H1 (cell line): ENCODE results near the gene RNGTT. TPM values are rescaled to one million over a fixed set of nuclear protein-coding genes. Genes with fewer than 3 reads are reported as not detected.

Source experiments
- CTCF ChIA-PET: fragments of 300-600 bp; sonication (Branson Sonifier 250); formaldehyde crosslinking; loops from one replicate; lab custom pipeline; 2021; ENCODE audit not compliant: partially characterized antibody; lab: Charles Lee
- POLR2A ChIA-PET: fragments of 300-600 bp; sonication (Branson Sonifier 250); formaldehyde crosslinking; loops from one replicate; lab custom pipeline; 2021; ENCODE audit warnings: inconsistent platforms; ENCODE audit not compliant: partially characterized antibody; lab: Charles Lee
- DNase-seq, 2 experiments: peaks; one replicate each; pipeline versions ENCODE4 v3.0.0 to v3.0.0-alpha.2; 2010 to 2022; ENCODE audit warnings: low spot score in 2 of 2, low read depth in 1 of 2, mixed read lengths in 1 of 2
- FAIRE-seq: peaks from 2 replicates; lab custom pipeline; 2011; peaks lifted over from hg19 to GRCh38; lab: Jason Lieb, UNC
- H2AFZ ChIP-seq: 2 replicates; pipeline ENCODE4 v1.8.1; 2012; ENCODE audit warnings: low read length, inconsistent platforms
- H2AK5ac ChIP-seq: 2 replicates; pipeline ENCODE4 v1.6.1; 2013; ENCODE audit warnings: low read depth, low read length
- H2BK120ac ChIP-seq: replicated peaks from 2 replicates; pipeline ENCODE3; 2013; ENCODE audit warnings: low read depth, low read length, inconsistent platforms
- H2BK12ac ChIP-seq: 2 replicates; pipeline ENCODE4 v1.6.1; 2013; ENCODE audit warnings: low read depth, low read length
- H2BK15ac ChIP-seq: 2 replicates; pipeline ENCODE4 v1.6.1; 2013; ENCODE audit warnings: low read length
- H2BK20ac ChIP-seq: 2 replicates; pipeline ENCODE4 v1.6.1; 2013; ENCODE audit warnings: low read length
- H2BK5ac ChIP-seq: 2 replicates; pipeline ENCODE4 v1.6.1; 2013; ENCODE audit warnings: low read depth, low read length
- H3K14ac ChIP-seq: 2 replicates; pipeline ENCODE4 v1.6.1; 2013; ENCODE audit warnings: inconsistent platforms; ENCODE audit not compliant: insufficient read length
- H3K18ac ChIP-seq: 2 replicates; pipeline ENCODE4 v1.6.1; 2013; ENCODE audit warnings: low read length; ENCODE audit errors: extremely low read depth
- H3K23ac ChIP-seq: 2 replicates; pipeline ENCODE4 v1.6.1; 2013; ENCODE audit warnings: inconsistent platforms; ENCODE audit not compliant: insufficient read length
- H3K23me2 ChIP-seq: 2 replicates; pipeline ENCODE4 v1.6.1; 2013; ENCODE audit warnings: low read depth, low read length
- H3K27ac ChIP-seq: 2 replicates; pipeline ENCODE4 v1.6.1; 2011; ENCODE audit warnings: low read depth, low read length, inconsistent platforms
- H3K27me3 ChIP-seq, 4 experiments: replicated peaks in 1 of 4; 1 replicate in 1 of 4; 2 replicates in 3 of 4; pipeline versions ENCODE4 v1.6.1 to v1.8.1; 2011 to 2013; ENCODE audit warnings: low read length in 3 of 4, mild to moderate bottlenecking in 3 of 4, inconsistent platforms in 2 of 4, mixed read lengths in 2 of 4, moderate library complexity in 1 of 4; ENCODE audit not compliant: control insufficient read depth in 3 of 4, insufficient read depth in 3 of 4; ENCODE audit errors: extremely low read depth in 1 of 4
- H3K36me3 ChIP-seq, 4 experiments: 2 replicates each; pipeline versions ENCODE4 v1.6.1 to v1.8.1; 2011 to 2013; ENCODE audit warnings: mild to moderate bottlenecking in 4 of 4, low read length in 3 of 4, moderate library complexity in 2 of 4, control low read depth in 1 of 4, inconsistent platforms in 1 of 4; ENCODE audit not compliant: insufficient read depth in 4 of 4, control insufficient read depth in 2 of 4
- H3K4ac ChIP-seq: replicated peaks from 2 replicates; pipeline ENCODE3; 2013; ENCODE audit warnings: low read length, low read depth, mixed read lengths, inconsistent platforms; ENCODE audit not compliant: insufficient read length
- H3K4me1 ChIP-seq, 4 experiments: replicated peaks in 1 of 4; 1 replicate in 1 of 4; 2 replicates in 3 of 4; pipeline versions ENCODE4 v1.6.1 to v1.8.1; 2011 to 2013; ENCODE audit warnings: low read length in 3 of 4, inconsistent platforms in 2 of 4, mixed read lengths in 1 of 4; ENCODE audit not compliant: insufficient read depth in 4 of 4, control insufficient read depth in 3 of 4
- H3K4me2 ChIP-seq, 2 experiments: 2 replicates each; pipeline versions ENCODE4 v1.6.1 to v1.8.1; 2011 to 2013; ENCODE audit warnings: low read depth in 2 of 2, low read length in 2 of 2, control low read depth in 1 of 2, inconsistent platforms in 1 of 2, mild to moderate bottlenecking in 1 of 2; ENCODE audit not compliant: insufficient read depth in 1 of 2
- H3K4me3 ChIP-seq, 4 experiments: fragments of 200-600, 300-600 bp in 1 of 4; sonication (generic), shearing (Covaris generic), sonication (Bioruptor Twin) in 1 of 4; 2 replicates each; pipeline versions ENCODE4 v1.5.1 to v1.8.1; 2011 to 2016; ENCODE audit warnings: low read length in 4 of 4, low read depth in 3 of 4, control low read depth in 2 of 4, inconsistent platforms in 2 of 4, mild to moderate bottlenecking in 2 of 4, mixed read lengths in 1 of 4, moderate library complexity in 1 of 4; ENCODE audit not compliant: insufficient read depth in 2 of 4; ENCODE audit errors: extremely low read depth in 1 of 4
- H3K56ac ChIP-seq: replicated peaks from 2 replicates; pipeline ENCODE3; 2013; ENCODE audit warnings: low read depth, mild to moderate bottlenecking, mixed read lengths, low read length, inconsistent platforms; ENCODE audit not compliant: insufficient read length
- H3K79me1 ChIP-seq: 2 replicates; pipeline ENCODE4 v1.6.1; 2013; ENCODE audit warnings: low read depth, low read length, control low read depth
- H3K79me2 ChIP-seq, 2 experiments: 2 replicates each; pipeline versions ENCODE4 v1.6.1 to v1.8.1; 2012 to 2013; ENCODE audit warnings: low read length in 2 of 2, mild to moderate bottlenecking in 2 of 2, inconsistent platforms in 1 of 2; ENCODE audit not compliant: insufficient read depth in 2 of 2, control insufficient read depth in 1 of 2
- H3K9ac ChIP-seq, 4 experiments: replicated peaks in 1 of 4; 1 replicate in 1 of 4; 2 replicates in 3 of 4; pipeline versions ENCODE4 v1.6.1 to v1.8.1; 2011 to 2013; ENCODE audit warnings: low read depth in 3 of 4, low read length in 3 of 4, control low read depth in 2 of 4, mild to moderate bottlenecking in 2 of 4, moderate library complexity in 2 of 4, inconsistent platforms in 1 of 4; ENCODE audit errors: extremely low read depth in 1 of 4
- H3K9me3 ChIP-seq, 2 experiments: 2 replicates each; pipeline versions ENCODE4 v1.6.1 to v1.8.1; 2012 to 2013; ENCODE audit warnings: mild to moderate bottlenecking in 2 of 2, moderate library complexity in 2 of 2, control low read depth in 1 of 2, inconsistent platforms in 1 of 2, low read depth in 1 of 2, low read length in 1 of 2, mixed read lengths in 1 of 2; ENCODE audit not compliant: insufficient read depth in 2 of 2
- H4K20me1 ChIP-seq, 2 experiments: replicated peaks in 1 of 2; 2 replicates each; pipeline versions ENCODE3 to v1.8.1; 2011 to 2013; ENCODE audit warnings: inconsistent platforms in 2 of 2, low read length in 2 of 2, mild to moderate bottlenecking in 1 of 2; ENCODE audit not compliant: insufficient read depth in 2 of 2, control insufficient read depth in 1 of 2
- H4K5ac ChIP-seq: 2 replicates; pipeline ENCODE4 v1.6.1; 2013; ENCODE audit warnings: low read length, low read depth, mixed read lengths, inconsistent platforms; ENCODE audit not compliant: insufficient read length
- H4K8ac ChIP-seq: 2 replicates; pipeline ENCODE4 v1.8.0; 2013; ENCODE audit warnings: mild to moderate bottlenecking, moderate library complexity, low read length, inconsistent platforms; ENCODE audit not compliant: insufficient read depth; ENCODE audit errors: extremely low read depth
- H4K91ac ChIP-seq: replicated peaks from 2 replicates; pipeline ENCODE3; 2013; ENCODE audit warnings: low read length, mixed read lengths, inconsistent platforms; ENCODE audit not compliant: insufficient read length
- GTF2F1 ChIP-seq: IDR thresholded peaks from 2 replicates; pipeline ENCODE4 v1.6.1; 2012; ENCODE audit warnings: low read depth, low read length, improper control_type of control experiment, borderline replicate concordance
- RBBP5 ChIP-seq: IDR thresholded peaks from 2 replicates; pipeline ENCODE4 v1.7.1; 2012; ENCODE audit warnings: low read depth, mild to moderate bottlenecking, inconsistent platforms, low read length, moderate library complexity, borderline replicate concordance
- TAF1 ChIP-seq: IDR thresholded peaks from 2 replicates; pipeline ENCODE4 v1.6.1; 2011; ENCODE audit warnings: mild to moderate bottlenecking, low read depth, low read length
- WGBS, 2 experiments: shearing (Covaris generic) in 1 of 2; methylation state at CpG; one replicate each; pipeline versions ENCODE4 v1.1.6 to v1.1.7; 2013 to 2015; ENCODE audit warnings: low lambda C conversion rate in 2 of 2, mixed read lengths in 2 of 2, inconsistent platforms in 1 of 2, low coverage in 1 of 2, missing lambda C conversion rate in 1 of 2; ENCODE audit not compliant: insufficient replicate concordance in 2 of 2, insufficient coverage in 1 of 2, insufficient read length in 1 of 2; ENCODE audit errors: extremely low coverage in 1 of 2, missing lambda C conversion rate in 1 of 2; 5-methylcytosine and 5-hydroxymethylcytosine counted together
- polyA plus RNA-seq, 7 experiments: library from polyadenylated mRNA; depleted of rRNA in 3 of 7; stranded (reverse) in 5 of 7; unstranded in 2 of 7; fragments of >200 nt in 5 of 7; fragments of 200-250 nt in 2 of 7; gene quantifications; 1 replicate in 5 of 7; 2 replicates in 1 of 7; 4 replicates in 1 of 7; pipeline versions ENCODE4 v1.2.1 to v1.2.3, GENCODE V29; 2011 to 2013; ENCODE audit warnings: missing spikeins in 2 of 7, mixed read lengths in 2 of 7
- total RNA-seq: library from RNA; stranded (reverse); fragmentation: NEBNext Ultra II Directional; extraction: Animal tissue kit (Norgen Biotek cat#: 25700); gene quantifications from 2 replicates; pipeline ENCODE4 v1.2.1, GENCODE V29; 2021

Gene RNGTT
- total and polyA plus RNA-seq, 2 of the 8 experiments (the other 6 are each of a cell fraction or from before 2014, with no cell fraction given): 3.6 to 21.2 TPM

- Histone ChIP-seq H4K91ac (no peak overlapping the region), H3K36me3 (no peaks in the 10 kb centered on the region; a peak in 1 of 8 replicates), H3K79me1 (no peaks in the 10 kb centered on the region), H3K27me3 (no peaks in the 10 kb centered on the region), H3K23me2 (no peaks in the 10 kb centered on the region), H4K8ac (no peak overlapping the region), H4K20me1 (no peaks in the 10 kb centered on the region), H3K4me2 (no peak overlapping the region), H2BK12ac (no peak overlapping the region), H3K14ac (no peak overlapping the region), H2BK120ac (no peak overlapping the region), H2BK15ac (no peak overlapping the region), H3K4me1 (no peaks in the 10 kb centered on the region), H2BK5ac (no peak overlapping the region; the same call in 1 of the 2 replicates), H3K9me3 (no peaks in the 10 kb centered on the region), H3K79me2 (no peaks in the 10 kb centered on the region), H3K56ac (no peak overlapping the region), H3K18ac (no peak overlapping the region), H3K4me3 (no peak overlapping the region), H3K9ac (no peak overlapping the region)
- WGBS, 2 experiments: 90% methylated on average over 3 of the region's 3 CpGs; no CpG with 5 or more reads in 1 of the 2 experiments
- CTCF ChIA-PET: interaction anchor here (1.1 to 1.3 kb wide), 2 partner anchors 12 to 17 kb away, joined by 4 to 5 read pairs; no protein-coding TSS in a partner anchor
- FAIRE-seq: no peak
- no peak for TF ChIP-seq TAF1
- TF ChIP-seq GTF2F1: no peak
- no peak for TF ChIP-seq RBBP5
- TF ChIP-seq, all 59 proteins: peak for 0
- Histone ChIP-seq H4K5ac (no peak overlapping the region), H2AFZ (no peak overlapping the region), H3K23ac (no peak overlapping the region), H2AK5ac (no peak overlapping the region; the same call in 1 of the 2 replicates), H2BK20ac (no peak overlapping the region), H3K27ac (no peak overlapping the region), H3K4ac (no peak overlapping the region)
- DNase-seq: no peak
- POLR2A ChIA-PET: no interaction called here
Observed at GRCh38 chr6:88708197-88708744, 255.1 kb downstream of the RNGTT start.
